ENCODE measurements around the gene PERP. TPM values are rescaled to one million over a fixed set of nuclear protein-coding genes. Genes with fewer than 3 reads are reported as not detected.

Gene PERP
- polyA plus RNA-seq, 2 of the 4 experiments (the other 2 are of a cell fraction): 48.3 to 67.2 TPM

- peaks cover 33% of the 10 kb centered on the region for H3K4me1 ChIP-seq
- ChIA-PET CTCF (interaction anchor here (1.3 kb wide), 1 partner anchor 11 kb away, joined by 4 read pairs; no protein-coding TSS in a partner anchor), POLR2A (no interaction called here)
- H3K4me3 ChIP-seq: no peak overlapping the region
- DNase-seq (ENCODE audit: low read depth in 1 of 2, low spot score in 1 of 2): no peak
- WGBS (ENCODE audit: missing lambda C conversion rate): 59% methylated on average over 5 of the region's 5 CpGs
- peak overlapping the region in 1 of 2 experiments; percentile 48; a peak in 1 of 6 replicates for H3K27ac ChIP-seq
- peak overlapping the region; percentile 53 for H3K4me2 ChIP-seq
- no peak for FAIRE-seq
- no peak for TF ChIP-seq RARB (CRISPR knock-in tag; IDR thresholded peaks at IDR 0.05)
- TF ChIP-seq MAFK (IDR thresholded peaks at IDR 0.05; ENCODE audit: partially characterized antibody): peak; percentile 10
- ATAC-seq: peak in 1 of 2 experiments; percentile 33; a peak in 1 of 6 replicates
- H3K9me3 ChIP-seq: peaks cover 3% of the 10 kb centered on the region; the same call in 1 of the 3 replicates
These were observed 7.4 kb downstream of the PERP start for GRCh38 chr6:138099832-138100231.

GRCh38 chr6:138098306-138098705, 8.9 kb downstream of the PERP start:
- ChIA-PET CTCF (interaction anchor here (1.0 kb wide), 1 partner anchor 11 kb away, joined by 3 read pairs; no protein-coding TSS in a partner anchor), POLR2A (no interaction called here)
- FAIRE-seq (no peak), DNase-seq (ENCODE audit: low read depth in 1 of 2, low spot score in 1 of 2) (no peak), ATAC-seq (no peak)
- WGBS (ENCODE audit: missing lambda C conversion rate): 88% methylated on average over 2 of the region's 2 CpGs
- Histone ChIP-seq H3K9me3 (peaks cover 3% of the 10 kb centered on the region; the same call in 1 of the 3 replicates), H3K27ac (no peak overlapping the region), H3K4me1 (peaks cover 18% of the 10 kb centered on the region), H3K4me2 (no peak overlapping the region), H3K4me3 (no peak overlapping the region)
- TF ChIP-seq ZSCAN20 (CRISPR knock-in tag; IDR thresholded peaks at IDR 0.05): no peak
- TF ChIP-seq PHF8 (IDR thresholded peaks at IDR 0.05; ENCODE audit: borderline replicate concordance, low read depth): no peak

DNA sequence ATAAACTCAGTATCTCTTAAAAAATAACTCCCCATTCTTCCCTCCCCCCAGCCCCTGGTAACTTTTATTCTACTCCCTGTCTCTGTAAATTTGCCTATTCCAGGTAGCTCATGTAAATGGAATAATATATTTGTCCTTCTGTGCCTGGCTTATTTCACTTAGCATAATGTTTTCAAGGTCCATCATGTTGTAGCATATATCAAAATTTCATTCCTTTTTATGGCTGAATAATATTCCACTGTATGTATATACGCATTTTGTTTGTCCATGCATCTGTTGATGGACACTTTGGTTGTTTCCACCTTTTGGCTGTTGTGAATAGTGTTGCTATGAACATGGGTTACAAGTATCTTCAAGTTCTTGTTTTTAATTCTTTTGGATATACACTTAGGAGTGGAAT, 13.0 kb downstream of the PERP start:
- POLR2A ChIA-PET: no interaction called here

More for the DNA sequence above, 13.0 kb downstream of the PERP start:
- Histone ChIP-seq H3K4me1 (peaks cover 10% of the 10 kb centered on the region), H3K27ac (no peak overlapping the region), H3K4me3 (no peak overlapping the region), H3K4me2 (no peak overlapping the region), H3K9me3 (peaks cover 3% of the 10 kb centered on the region; the same call in 1 of the 3 replicates)
- ATAC-seq (no peak), DNase-seq (ENCODE audit: low read depth in 1 of 2, low spot score in 1 of 2) (no peak), FAIRE-seq (no peak)
- whole genome bisulfite sequencing (ENCODE audit: missing lambda C conversion rate): 85% methylated on average over 1 of the region's 1 CpG
- TF ChIP-seq RARB (CRISPR knock-in tag; IDR thresholded peaks at IDR 0.05) (no peak), ZSCAN20 (CRISPR knock-in tag; IDR thresholded peaks at IDR 0.05) (no peak), EHMT2 (IDR thresholded peaks at IDR 0.05; ENCODE audit: low read depth) (no peak), RCOR1 (IDR thresholded peaks at IDR 0.05; ENCODE audit: low read depth, low read length) (no peak), MAZ (IDR thresholded peaks at IDR 0.05; ENCODE audit: borderline replicate concordance, low read depth, low read length) (no peak), REST (IDR thresholded peaks at IDR 0.05) (no peak), ZC3H11A (IDR thresholded peaks at IDR 0.05) (no peak), NPAS2 (CRISPR knock-in tag; IDR thresholded peaks at IDR 0.05; ENCODE audit: borderline replicate concordance) (no peak), MAFK (IDR thresholded peaks at IDR 0.05; ENCODE audit: partially characterized antibody) (no peak), ZNF302 (CRISPR knock-in tag; IDR thresholded peaks at IDR 0.05) (no peak)
- TF ChIP-seq, protein P1, sequence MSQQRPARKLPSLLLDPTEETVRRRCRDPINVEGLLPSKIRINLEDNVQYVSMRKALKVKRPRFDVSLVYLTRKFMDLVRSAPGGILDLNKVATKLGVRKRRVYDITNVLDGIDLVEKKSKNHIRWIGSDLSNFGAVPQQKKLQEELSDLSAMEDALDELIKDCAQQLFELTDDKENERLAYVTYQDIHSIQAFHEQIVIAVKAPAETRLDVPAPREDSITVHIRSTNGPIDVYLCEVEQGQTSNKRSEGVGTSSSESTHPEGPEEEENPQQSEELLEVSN (IDR thresholded peaks at IDR 0.05; ENCODE audit: borderline replicate concordance, low read depth): no peak
- TF ChIP-seq, protein P2, sequence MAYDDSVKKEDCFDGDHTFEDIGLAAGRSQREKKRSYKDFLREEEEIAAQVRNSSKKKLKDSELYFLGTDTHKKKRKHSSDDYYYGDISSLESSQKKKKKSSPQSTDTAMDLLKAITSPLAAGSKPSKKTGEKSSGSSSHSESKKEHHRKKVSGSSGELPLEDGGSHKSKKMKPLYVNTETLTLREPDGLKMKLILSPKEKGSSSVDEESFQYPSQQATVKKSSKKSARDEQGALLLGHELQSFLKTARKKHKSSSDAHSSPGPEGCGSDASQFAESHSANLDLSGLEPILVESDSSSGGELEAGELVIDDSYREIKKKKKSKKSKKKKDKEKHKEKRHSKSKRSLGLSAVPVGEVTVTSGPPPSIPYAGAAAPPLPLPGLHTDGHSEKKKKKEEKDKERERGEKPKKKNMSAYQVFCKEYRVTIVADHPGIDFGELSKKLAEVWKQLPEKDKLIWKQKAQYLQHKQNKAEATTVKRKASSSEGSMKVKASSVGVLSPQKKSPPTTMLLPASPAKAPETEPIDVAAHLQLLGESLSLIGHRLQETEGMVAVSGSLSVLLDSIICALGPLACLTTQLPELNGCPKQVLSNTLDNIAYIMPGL (CRISPR knock-in tag; IDR thresholded peaks at IDR 0.05; ENCODE audit: borderline replicate concordance): no peak
- CTCF ChIA-PET: interaction anchor here (1.0 kb wide), 1 partner anchor 14 kb away, joined by 4 read pairs; no protein-coding TSS in a partner anchor

All from A549 (cell line).